D721Med (cell line): ENCODE measurements around the gene DNAJC5G.

Source experiments
- DNase-seq: peaks from one replicate; pipeline ENCODE4 v3.0.0; 2011; ENCODE audit warnings: low spot score; ENCODE audit not compliant: insufficient read length
- FAIRE-seq: peaks from 2 replicates; lab custom pipeline; 2011; peaks lifted over from hg19 to GRCh38; lab: Jason Lieb, UNC
- TF ChIP-seq, protein P1 (sequence below): IDR thresholded peaks from 2 replicates; pipeline ENCODE4 v1.5.1; 2012; ENCODE audit warnings: mild to moderate bottlenecking, control low read depth; ENCODE audit not compliant: insufficient read depth; ENCODE audit errors: missing control alignments

The DNAJC5G gene

DNA sequence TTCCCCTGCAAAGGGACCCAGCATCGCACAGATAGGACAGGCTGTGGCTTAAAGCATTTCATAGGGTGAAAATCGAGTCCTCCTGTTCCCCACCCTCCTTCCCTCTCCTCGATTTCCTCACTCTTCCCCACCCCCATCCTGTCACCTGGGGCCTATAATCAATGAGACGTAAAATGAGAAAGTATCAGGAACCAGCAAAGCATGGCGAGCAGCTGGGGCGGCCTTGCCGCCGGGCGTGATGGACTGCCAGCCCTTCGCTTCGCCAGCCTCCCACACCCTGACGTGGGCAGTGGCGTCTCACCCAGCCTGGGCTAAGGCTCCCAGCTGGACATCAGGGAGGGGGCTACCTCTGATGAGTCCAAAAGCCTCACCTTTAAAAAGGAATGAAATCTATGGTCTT, 23.5 kb upstream of the DNAJC5G start:
- DNase-seq (no peak), FAIRE-seq (no peak)
- TF ChIP-seq, protein P1, sequence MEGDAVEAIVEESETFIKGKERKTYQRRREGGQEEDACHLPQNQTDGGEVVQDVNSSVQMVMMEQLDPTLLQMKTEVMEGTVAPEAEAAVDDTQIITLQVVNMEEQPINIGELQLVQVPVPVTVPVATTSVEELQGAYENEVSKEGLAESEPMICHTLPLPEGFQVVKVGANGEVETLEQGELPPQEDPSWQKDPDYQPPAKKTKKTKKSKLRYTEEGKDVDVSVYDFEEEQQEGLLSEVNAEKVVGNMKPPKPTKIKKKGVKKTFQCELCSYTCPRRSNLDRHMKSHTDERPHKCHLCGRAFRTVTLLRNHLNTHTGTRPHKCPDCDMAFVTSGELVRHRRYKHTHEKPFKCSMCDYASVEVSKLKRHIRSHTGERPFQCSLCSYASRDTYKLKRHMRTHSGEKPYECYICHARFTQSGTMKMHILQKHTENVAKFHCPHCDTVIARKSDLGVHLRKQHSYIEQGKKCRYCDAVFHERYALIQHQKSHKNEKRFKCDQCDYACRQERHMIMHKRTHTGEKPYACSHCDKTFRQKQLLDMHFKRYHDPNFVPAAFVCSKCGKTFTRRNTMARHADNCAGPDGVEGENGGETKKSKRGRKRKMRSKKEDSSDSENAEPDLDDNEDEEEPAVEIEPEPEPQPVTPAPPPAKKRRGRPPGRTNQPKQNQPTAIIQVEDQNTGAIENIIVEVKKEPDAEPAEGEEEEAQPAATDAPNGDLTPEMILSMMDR: no peak

DNA sequence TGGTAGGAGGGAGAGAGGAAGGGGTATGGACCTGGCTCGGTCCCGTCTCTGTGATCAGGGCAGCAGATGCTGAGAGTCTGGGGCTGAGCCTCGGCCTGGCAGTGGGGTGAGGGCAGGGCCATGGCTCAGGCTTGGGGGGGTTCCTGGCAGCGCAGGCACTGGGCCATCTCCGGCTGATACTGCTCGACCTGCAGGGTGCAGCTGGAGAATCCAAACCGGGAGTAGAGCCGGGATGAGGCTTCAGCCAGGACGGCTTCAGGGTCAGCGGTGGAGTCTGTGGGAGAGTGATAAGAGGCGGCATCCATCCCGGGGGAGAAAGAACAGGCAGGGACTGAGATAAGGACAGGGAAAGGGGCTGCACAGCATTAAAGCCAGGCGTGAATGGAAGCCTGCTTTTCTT, 20.0 kb upstream of the DNAJC5G start:
- TF ChIP-seq, protein P1: no peak
- DNase-seq (no peak), FAIRE-seq (no peak)

DNA sequence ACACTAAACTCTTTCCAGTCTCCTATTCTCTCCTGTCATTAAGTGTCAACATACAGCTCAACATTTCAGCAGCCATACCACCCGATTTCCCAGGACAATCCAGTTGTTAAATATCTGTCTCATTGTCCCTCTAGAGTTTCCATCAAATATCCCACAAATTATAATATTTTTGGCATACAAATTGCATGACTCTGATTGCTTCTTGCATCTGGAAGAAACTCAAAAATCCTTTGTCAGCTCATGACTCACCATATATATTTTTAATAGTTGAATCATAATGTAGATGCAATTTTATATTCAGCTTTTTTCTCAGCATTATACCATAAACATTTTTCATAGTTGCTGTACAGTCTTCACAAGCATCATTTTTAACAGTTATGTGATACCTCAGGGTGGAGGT, 19.6 kb upstream of the DNAJC5G start:
- no peak for FAIRE-seq
- no peak for DNase-seq
- TF ChIP-seq, protein P1: no peak

DNA sequence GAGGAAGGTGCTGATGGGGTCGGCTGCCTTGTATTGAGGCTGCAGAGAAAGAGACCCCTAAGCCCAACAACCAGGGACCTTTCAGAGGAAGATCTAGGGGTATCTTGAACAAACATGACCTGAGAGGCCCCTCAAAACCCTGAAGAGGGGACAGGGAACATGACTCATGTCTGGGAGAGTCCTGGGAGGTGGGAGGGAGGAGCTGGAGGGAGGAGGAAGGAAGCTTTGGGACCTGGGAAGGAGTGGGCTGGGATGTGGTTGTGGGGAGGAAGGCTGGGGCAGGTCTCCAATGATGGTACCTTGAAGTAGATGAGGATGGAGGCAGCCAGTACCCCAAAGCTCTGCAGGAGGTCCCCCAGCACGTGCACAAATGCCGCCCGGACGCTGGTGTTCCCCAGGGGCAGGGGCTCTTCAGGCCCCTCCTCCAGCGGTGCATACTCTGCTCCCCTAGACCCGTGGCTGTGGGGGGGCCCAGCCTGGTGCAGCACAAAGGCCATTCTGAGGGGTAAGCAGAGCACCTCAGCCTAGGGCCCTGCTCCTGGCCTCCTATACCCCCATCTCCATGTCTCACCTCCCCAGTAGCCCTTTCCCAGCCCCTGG, 18.3 kb upstream of the DNAJC5G start:
- DNase-seq: no peak
- FAIRE-seq: no peak
- TF ChIP-seq, protein P1: no peak

DNA sequence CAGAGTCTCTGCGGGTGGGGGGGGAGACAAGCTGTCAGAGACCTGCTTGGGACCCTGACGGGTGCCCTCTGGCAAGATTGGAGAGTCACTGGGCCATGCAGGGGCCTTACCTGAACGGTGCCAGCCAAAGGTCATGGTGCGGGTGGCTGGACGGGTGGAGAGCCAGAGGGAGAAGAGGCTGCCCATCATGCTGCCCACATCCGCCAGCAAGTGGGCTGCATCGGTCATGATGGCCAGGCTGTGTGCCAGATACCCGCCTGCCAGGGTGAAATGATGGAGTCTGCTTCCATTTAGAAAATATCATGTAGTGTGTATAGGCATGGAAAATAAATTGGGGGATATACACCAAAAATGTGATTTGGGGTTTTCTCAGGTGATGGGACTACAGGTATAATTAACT, 17.2 kb upstream of the DNAJC5G start:
- FAIRE-seq (no peak), DNase-seq (no peak)
- TF ChIP-seq, protein P1: no peak

DNA sequence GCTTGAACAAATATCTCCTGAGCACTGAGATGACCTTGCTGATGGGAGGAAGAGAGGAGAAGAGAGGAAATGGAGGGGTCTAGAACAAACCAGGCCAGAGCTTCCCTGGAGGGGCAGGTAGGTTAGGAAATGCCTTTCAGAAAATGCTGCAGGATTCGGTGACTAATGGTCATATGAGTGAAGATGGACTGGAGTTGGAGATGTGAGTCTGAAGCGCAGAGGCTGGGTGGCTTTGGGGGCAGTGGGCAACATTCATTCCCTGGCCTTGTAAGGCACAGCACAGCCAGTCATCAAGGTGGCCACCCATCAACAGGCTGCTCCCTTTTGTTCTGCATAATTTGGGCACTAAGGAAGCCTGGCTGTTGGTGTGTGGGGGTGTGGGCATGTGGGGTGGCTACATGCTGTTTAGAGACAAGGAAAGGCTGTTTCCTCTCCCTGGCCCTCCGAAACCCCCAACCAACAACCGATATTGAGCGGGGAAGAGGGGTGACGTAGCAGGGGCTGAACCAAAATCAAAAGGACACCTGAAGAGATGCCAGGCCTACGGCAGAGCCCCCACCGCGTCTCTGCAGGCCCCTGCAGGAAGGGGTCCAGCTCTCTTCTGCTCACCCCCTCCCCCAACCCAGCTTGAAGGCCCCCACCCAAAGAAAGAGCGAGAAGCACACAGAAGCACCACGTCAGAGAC, 13.8 kb upstream of the DNAJC5G start:
- TF ChIP-seq, protein P1: no peak
- DNase-seq (no peak), FAIRE-seq (no peak)

DNA sequence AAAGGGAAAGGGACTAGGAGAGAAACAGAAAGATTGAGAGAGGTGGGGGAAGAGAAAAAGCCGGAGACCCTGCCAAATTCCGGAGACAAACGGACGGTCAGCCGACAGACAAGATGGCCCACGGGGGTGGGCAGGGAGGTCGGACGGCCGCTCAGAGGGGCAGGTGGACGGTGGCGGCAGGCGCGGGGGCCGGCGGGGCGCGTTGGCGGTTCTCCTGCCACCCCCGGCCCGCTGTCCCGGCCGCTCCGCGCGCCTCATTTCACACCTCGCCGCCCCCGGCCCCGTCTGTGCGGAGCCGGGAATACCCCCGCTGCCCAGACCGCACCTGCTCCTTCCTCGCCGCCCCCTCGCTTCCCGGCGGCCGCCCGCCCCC, 13.3 kb upstream of the DNAJC5G start:
- no peak for DNase-seq
- TF ChIP-seq, protein P1: no peak
- FAIRE-seq: no peak
